Vagina (tissue), 2 donors: Measurements from ENCODE around the gene AP4E1. TPM values are rescaled to one million over a fixed set of nuclear protein-coding genes. Genes with fewer than 3 reads are reported as not detected.

Experiments used
- DNase-seq, 2 donors: peaks; one replicate each; pipeline ENCODE4 v3.0.0-alpha.2; 2017; ENCODE audit errors: extremely low spot score in 2 of 2
- H3K27ac ChIP-seq: fragments of 200-600 bp; sonication (generic); one replicate; pipeline ENCODE4 v1.5.1; 2019
- H3K27me3 ChIP-seq: fragments of 200-600 bp; sonication (generic); one replicate; pipeline ENCODE4 v1.5.1; 2019
- H3K36me3 ChIP-seq, 2 donors: fragments of 200-600 bp; sonication (generic); one replicate each; pipeline ENCODE4 v1.5.1; 2017 to 2019
- H3K4me1 ChIP-seq: fragments of 200-600 bp; sonication (generic); one replicate; pipeline ENCODE4 v1.5.1; 2019
- H3K4me3 ChIP-seq, 2 donors: fragments of 200-600 bp; sonication (generic); 1 replicate in 1 of 2; 2 replicates in 1 of 2; pipeline ENCODE4 v1.5.1; 2016 to 2019
- H3K9me3 ChIP-seq: fragments of 200-600 bp; sonication (generic); one replicate; pipeline ENCODE4 v1.5.1; 2019
- POLR2A ChIP-seq, 2 donors: fragments of 450-650 bp; IDR thresholded peaks; one replicate each; pipeline ENCODE4 v1.6.1; 2017; ENCODE audit warnings: antibody characterized with exemption in 2 of 2, mild to moderate bottlenecking in 2 of 2, moderate library complexity in 2 of 2
- POLR2AphosphoS5 ChIP-seq, 2 donors: sonication (generic); formaldehyde crosslinking; IDR thresholded peaks; one replicate each; pipeline ENCODE4 v1.9.0; 2017; ENCODE audit warnings: antibody characterized with exemption in 2 of 2, mild to moderate bottlenecking in 2 of 2, low read depth in 1 of 2; ENCODE audit not compliant: insufficient read depth in 1 of 2
- intact Hi-C: fragments of 100-400 bp; cut with DNase I; formaldehyde crosslinking; loops from one replicate; pipeline ENCODE4 v1.15.1; 2023
- total RNA-seq: library from RNA; depleted of rRNA; stranded (reverse); fragments of >200 nt; gene quantifications from one replicate; pipeline ENCODE4 v1.2.3, GENCODE V29; 2016
- TF ChIP-seq, protein P1 (sequence below), 3 experiments: fragments of 450-650 bp in 2 of 3; fragments of 200-600 bp in 1 of 3; sonication (generic) in 1 of 3; IDR thresholded peaks; one replicate each; pipeline ENCODE4 v1.5.1; 2017 to 2019; ENCODE audit warnings: antibody characterized with exemption in 3 of 3, mild to moderate bottlenecking in 2 of 3, moderate library complexity in 2 of 3

The AP4E1 gene
- total RNA-seq, 1 donor from 2014 or later: 7.4 TPM

DNA sequence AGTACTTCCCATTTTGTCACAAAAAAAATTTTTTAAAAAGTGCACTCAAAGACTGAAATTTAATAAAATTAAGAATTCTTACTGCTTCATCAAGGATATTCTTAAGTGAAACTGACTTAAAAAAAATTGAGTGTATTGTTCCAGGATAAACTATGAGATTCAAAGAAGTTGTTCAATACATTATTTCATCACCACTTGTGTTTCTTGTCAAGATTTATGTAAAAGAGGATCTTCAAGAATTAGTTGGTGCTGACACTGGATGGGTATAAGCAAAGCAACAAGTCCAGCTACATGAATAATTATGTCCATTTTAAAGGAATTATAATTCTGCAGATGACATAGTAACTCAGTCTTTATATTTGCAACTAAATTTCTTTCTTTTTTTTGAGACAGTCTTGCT lies 4.3 kb upstream of the AP4E1 start:
- intact Hi-C loops: loop anchor here (10.0 kb wide), 1 partner anchor 219 kb away; the partner anchor contains the start of gene TRPM7
- DNase-seq: no peak
- H3K27ac ChIP-seq: no peak overlapping the region

DNA sequence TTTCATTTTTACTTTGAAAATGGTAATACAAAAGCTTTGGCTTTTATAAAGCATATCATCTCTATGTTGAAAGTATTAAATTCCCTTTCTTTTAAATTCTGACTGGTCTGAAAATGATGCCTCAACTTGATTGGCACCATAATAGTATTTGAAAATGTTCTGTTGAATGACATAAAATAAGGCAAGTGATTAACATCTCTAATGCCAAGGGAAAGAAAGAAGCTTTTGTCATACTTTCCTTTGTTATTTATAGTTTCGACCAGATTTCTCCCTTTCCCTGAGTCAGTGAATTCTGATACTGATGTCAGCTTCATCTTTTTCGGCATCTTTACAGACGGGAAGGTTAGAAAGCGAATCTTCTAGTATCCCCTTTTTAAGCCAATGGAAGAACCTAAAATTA lies 3.4 kb upstream of the AP4E1 start:
- no peak overlapping the region for H3K27ac ChIP-seq
- peaks cover 25% of the 10 kb centered on the region for H3K4me1 ChIP-seq
- intact Hi-C loops: loop anchor here (10.0 kb wide), 1 partner anchor 220 kb away; the partner anchor contains the start of gene TRPM7
- no peak overlapping the region for H3K4me3 ChIP-seq
- TF ChIP-seq POLR2A (IDR thresholded peaks at IDR 0.05): no peak
- TF ChIP-seq POLR2AphosphoS5 (IDR thresholded peaks at IDR 0.05; ENCODE audit: insufficient read depth in 1 of 2, low read depth in 1 of 2): no peak
- no peak for DNase-seq
- no peaks in the 10 kb centered on the region for H3K27me3 ChIP-seq
- H3K36me3 ChIP-seq: no peaks in the 10 kb centered on the region
- no peaks in the 10 kb centered on the region for H3K9me3 ChIP-seq

More for the DNA sequence above, 4.3 kb upstream of the AP4E1 start:
- no peak overlapping the region for H3K4me3 ChIP-seq
- peaks cover 16% of the 10 kb centered on the region for H3K4me1 ChIP-seq
- H3K36me3 ChIP-seq: no peaks in the 10 kb centered on the region
- H3K9me3 ChIP-seq: no peaks in the 10 kb centered on the region
- H3K27me3 ChIP-seq: no peaks in the 10 kb centered on the region
- no peak for TF ChIP-seq POLR2A (IDR thresholded peaks at IDR 0.05)
- TF ChIP-seq, protein P1, sequence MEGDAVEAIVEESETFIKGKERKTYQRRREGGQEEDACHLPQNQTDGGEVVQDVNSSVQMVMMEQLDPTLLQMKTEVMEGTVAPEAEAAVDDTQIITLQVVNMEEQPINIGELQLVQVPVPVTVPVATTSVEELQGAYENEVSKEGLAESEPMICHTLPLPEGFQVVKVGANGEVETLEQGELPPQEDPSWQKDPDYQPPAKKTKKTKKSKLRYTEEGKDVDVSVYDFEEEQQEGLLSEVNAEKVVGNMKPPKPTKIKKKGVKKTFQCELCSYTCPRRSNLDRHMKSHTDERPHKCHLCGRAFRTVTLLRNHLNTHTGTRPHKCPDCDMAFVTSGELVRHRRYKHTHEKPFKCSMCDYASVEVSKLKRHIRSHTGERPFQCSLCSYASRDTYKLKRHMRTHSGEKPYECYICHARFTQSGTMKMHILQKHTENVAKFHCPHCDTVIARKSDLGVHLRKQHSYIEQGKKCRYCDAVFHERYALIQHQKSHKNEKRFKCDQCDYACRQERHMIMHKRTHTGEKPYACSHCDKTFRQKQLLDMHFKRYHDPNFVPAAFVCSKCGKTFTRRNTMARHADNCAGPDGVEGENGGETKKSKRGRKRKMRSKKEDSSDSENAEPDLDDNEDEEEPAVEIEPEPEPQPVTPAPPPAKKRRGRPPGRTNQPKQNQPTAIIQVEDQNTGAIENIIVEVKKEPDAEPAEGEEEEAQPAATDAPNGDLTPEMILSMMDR (IDR thresholded peaks at IDR 0.05): no peak
- TF ChIP-seq POLR2AphosphoS5 (IDR thresholded peaks at IDR 0.05; ENCODE audit: insufficient read depth in 1 of 2, low read depth in 1 of 2): no peak

DNA sequence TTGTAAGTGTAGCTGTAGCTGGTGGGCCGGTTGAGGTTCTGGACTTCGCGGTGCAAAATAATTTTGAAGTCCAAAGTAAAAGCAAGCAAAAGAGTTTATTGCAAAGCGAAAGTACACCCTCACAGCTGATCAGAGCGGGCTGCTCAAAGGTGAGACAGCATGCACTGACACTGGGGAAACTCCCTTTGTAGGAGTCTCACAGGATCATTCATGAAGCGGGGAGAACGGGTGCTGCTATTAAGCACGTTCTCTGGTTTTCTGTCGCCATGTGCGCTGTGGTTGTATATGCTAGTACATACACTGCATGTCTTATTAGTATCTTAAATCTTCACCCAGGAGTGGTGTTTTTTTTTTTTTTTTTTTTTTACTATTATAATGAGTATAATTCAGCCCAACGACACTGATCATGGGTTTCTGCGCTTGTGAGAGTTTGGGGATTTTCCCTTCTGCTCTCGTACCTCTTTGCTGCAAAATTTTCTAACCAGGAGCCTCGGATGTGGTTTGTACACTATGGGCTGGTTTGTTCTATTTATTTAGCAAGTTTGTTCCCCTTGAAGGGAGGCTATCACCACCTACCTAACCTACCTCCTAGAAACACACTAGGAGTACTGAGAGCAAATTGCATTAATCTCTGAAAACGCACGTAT lies 1.4 kb upstream of the AP4E1 start:
- TF ChIP-seq, protein P1 (IDR thresholded peaks at IDR 0.05): no peak
- TF ChIP-seq POLR2A (IDR thresholded peaks at IDR 0.05) (no peak), POLR2AphosphoS5 (IDR thresholded peaks at IDR 0.05; ENCODE audit: insufficient read depth in 1 of 2, low read depth in 1 of 2) (no peak)
- Histone ChIP-seq H3K9me3 (no peaks in the 10 kb centered on the region), H3K4me1 (peaks cover 33% of the 10 kb centered on the region), H3K27ac (peak overlapping the region; percentile 96), H3K27me3 (no peaks in the 10 kb centered on the region), H3K36me3 (peaks cover 0 to 7% of the 10 kb centered on the region in 2 donors), H3K4me3 (peak overlapping the region; percentile 79 to 94)
- intact Hi-C loops: loop anchor here (10.0 kb wide), 1 partner anchor 222 kb away; the partner anchor contains the start of gene TRPM7
- no peak for DNase-seq

DNA sequence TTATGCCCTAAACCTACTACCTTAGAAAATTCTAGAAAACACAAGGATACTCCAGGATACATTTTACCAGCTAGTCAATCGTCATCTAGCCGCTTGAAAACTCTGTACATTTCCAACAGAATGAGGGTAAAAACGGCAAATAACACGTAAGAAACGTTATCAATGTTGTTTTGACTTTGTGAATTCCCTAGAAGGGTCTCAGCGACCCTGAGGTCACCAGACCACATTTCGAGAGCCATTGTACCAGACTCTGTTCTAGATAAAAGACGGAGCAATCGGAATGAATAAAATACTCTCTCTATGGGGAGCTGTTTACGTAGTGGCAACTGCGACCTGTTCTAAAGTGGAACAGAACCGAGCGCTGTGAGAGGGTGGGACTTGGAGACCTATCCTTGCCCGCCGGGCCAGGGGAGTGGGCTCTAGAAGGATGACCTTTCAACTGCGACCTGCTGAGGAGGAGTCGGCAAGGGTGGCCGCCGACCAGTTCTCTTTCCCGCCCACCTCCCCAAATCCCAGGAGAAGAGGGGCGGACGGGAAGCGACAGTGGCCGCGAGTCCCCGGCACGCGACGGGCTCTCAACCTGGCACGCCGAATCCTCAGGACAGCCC lies 778 bp upstream of the AP4E1 start:
- Histone ChIP-seq H3K4me3 (peak overlapping the region; percentile 79 to 94), H3K4me1 (peaks cover 33% of the 10 kb centered on the region), H3K36me3 (peaks cover 0 to 11% of the 10 kb centered on the region in 2 donors), H3K27me3 (no peaks in the 10 kb centered on the region), H3K9me3 (no peaks in the 10 kb centered on the region), H3K27ac (peak overlapping the region; percentile 96)
- TF ChIP-seq, protein P1 (IDR thresholded peaks at IDR 0.05): no peak
- TF ChIP-seq POLR2AphosphoS5 (IDR thresholded peaks at IDR 0.05; ENCODE audit: insufficient read depth in 1 of 2, low read depth in 1 of 2) (no peak), POLR2A (IDR thresholded peaks at IDR 0.05) (no peak)
- DNase-seq: no peak
- intact Hi-C loops: loop anchor here (10.0 kb wide), 1 partner anchor 223 kb away; the partner anchor contains the start of gene TRPM7

DNA sequence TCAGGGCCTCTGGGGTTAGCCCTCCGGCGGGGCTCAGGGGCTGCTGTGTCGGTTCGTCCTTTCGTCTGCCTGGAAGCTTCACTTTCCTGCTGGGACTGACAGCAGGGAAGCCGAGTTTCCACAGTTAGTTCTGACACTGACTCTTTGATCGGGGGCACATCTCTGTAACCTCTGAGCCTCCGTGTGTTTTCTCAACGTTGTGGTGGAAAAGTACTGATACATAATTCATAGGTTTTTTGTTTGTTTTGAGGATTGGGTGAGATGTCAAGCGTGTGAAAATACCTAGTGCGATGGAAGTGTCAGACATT lies 481 bp downstream of the AP4E1 start:
- no peaks in the 10 kb centered on the region for H3K27me3 ChIP-seq
- no peaks in the 10 kb centered on the region for H3K9me3 ChIP-seq
- H3K4me3 ChIP-seq: peak overlapping the region; percentile 79 to 94
- no peak for TF ChIP-seq POLR2AphosphoS5 (IDR thresholded peaks at IDR 0.05; ENCODE audit: insufficient read depth in 1 of 2, low read depth in 1 of 2)
- TF ChIP-seq POLR2A (IDR thresholded peaks at IDR 0.05): no peak
- TF ChIP-seq, protein P1 (IDR thresholded peaks at IDR 0.05): no peak
- H3K36me3 ChIP-seq: peaks cover 0 to 15% of the 10 kb centered on the region in 2 donors
- peak overlapping the region; percentile 96 for H3K27ac ChIP-seq
- no peak for DNase-seq
- H3K4me1 ChIP-seq: peaks cover 33% of the 10 kb centered on the region
- intact Hi-C loops: loop anchor here (10.0 kb wide), 1 partner anchor 224 kb away; the partner anchor contains the start of gene TRPM7
